ENCODE measurements around the gene TRPM3.

- TF ChIP-seq CTCF (IDR thresholded peaks at IDR 0.05) (no peak), POLR2A (IDR thresholded peaks at IDR 0.05) (no peak), EP300 (IDR thresholded peaks at IDR 0.05) (no peak)
Measured at GRCh38 chr9:70910598-70910997, 210.8 kb downstream of the TRPM3 start.
